Sigmoid colon (tissue), 4 donors: ENCODE results near the gene NACC2.

Experiments used
- EP300 ChIP-seq, 4 donors: sonication (generic); formaldehyde crosslinking; IDR thresholded peaks; one replicate each; pipeline ENCODE4 v1.6.1; 2017; ENCODE audit warnings: antibody characterized with exemption in 4 of 4
- POLR2A ChIP-seq, 2 donors: fragments of 450-650 bp; IDR thresholded peaks; one replicate each; pipeline ENCODE4 v1.6.1; 2016; ENCODE audit warnings: antibody characterized with exemption in 2 of 2, mild to moderate bottlenecking in 2 of 2, moderate library complexity in 2 of 2
- POLR2AphosphoS5 ChIP-seq, 4 donors: sonication (generic); formaldehyde crosslinking; IDR thresholded peaks; one replicate each; pipeline ENCODE4 v1.6.1; 2017; ENCODE audit warnings: antibody characterized with exemption in 4 of 4
- TF ChIP-seq, protein P1 (sequence below), 4 experiments: fragments of 450-650 bp in 3 of 4; fragments of 200-600 bp in 1 of 4; IDR thresholded peaks; one replicate each; pipeline ENCODE4 v1.5.1; 2016 to 2019; ENCODE audit warnings: antibody characterized with exemption in 4 of 4, mild to moderate bottlenecking in 3 of 4, moderate library complexity in 2 of 4

DNA sequence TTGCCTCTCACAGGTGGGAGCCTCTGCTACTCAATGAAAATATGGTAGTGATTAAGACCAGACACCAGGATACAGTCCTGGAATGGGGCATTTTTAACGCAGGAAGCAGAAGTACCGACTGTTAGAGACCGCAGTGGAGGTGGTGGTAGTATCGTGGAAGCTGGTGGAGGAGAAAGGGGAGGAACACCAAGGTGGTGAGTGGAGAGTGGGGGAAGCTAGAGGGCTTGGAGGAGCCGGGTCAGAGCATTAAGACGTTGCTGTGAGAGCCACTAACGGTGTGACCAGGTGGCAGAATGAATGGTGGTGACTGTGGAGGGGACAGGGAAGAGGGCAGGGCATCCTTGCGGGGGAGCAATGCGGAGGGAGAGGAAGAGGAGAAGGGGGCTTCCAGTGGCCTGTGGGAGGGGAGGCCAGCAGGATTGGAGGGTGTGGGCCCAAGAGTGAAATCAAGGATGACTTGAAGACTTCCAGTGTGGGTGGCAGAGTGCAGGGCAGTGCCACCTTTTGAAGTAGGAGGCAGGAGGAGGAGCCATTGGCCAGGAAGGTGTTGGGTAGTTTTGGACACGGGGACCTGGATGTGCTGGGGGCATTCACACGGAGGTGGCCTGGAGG lies 132.3 kb downstream of the NACC2 start:
- TF ChIP-seq POLR2A (IDR thresholded peaks at IDR 0.05) (no peak), POLR2AphosphoS5 (IDR thresholded peaks at IDR 0.05) (no peak), EP300 (IDR thresholded peaks at IDR 0.05) (no peak)
- TF ChIP-seq, protein P1, sequence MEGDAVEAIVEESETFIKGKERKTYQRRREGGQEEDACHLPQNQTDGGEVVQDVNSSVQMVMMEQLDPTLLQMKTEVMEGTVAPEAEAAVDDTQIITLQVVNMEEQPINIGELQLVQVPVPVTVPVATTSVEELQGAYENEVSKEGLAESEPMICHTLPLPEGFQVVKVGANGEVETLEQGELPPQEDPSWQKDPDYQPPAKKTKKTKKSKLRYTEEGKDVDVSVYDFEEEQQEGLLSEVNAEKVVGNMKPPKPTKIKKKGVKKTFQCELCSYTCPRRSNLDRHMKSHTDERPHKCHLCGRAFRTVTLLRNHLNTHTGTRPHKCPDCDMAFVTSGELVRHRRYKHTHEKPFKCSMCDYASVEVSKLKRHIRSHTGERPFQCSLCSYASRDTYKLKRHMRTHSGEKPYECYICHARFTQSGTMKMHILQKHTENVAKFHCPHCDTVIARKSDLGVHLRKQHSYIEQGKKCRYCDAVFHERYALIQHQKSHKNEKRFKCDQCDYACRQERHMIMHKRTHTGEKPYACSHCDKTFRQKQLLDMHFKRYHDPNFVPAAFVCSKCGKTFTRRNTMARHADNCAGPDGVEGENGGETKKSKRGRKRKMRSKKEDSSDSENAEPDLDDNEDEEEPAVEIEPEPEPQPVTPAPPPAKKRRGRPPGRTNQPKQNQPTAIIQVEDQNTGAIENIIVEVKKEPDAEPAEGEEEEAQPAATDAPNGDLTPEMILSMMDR (IDR thresholded peaks at IDR 0.05): no peak
